CD4-positive, alpha-beta T cell (primary cell): ENCODE measurements around the gene SESN1. TPM values are rescaled to one million over a fixed set of nuclear protein-coding genes. Genes with fewer than 3 reads are reported as not detected.

ENCODE experiments used
- ATAC-seq: fragments of 200-7000 bp; cut with Tn5 transposase; one replicate; pipeline ENCODE4 v1.10.0; 2022; ENCODE audit warnings: mild to moderate bottlenecking; ENCODE audit not compliant: poor library complexity
- CTCF ChIA-PET: fragments of 350-600 bp; sonication (Branson Sonifier 250); formaldehyde crosslinking; loops from one replicate; lab custom pipeline; 2021; ENCODE audit warnings: antibody characterized with exemption, inconsistent platforms; lab: Charles Lee
- POLR2A ChIA-PET: fragments of 350-600 bp; sonication (Branson Sonifier 250); formaldehyde crosslinking; loops from one replicate; lab custom pipeline; 2021; ENCODE audit warnings: antibody characterized with exemption, inconsistent platforms; lab: Charles Lee
- DNase-seq, 14 experiments: peaks; one replicate each; pipeline ENCODE4 v3.0.0-alpha.2; 2013 to 2020; ENCODE audit warnings: mixed read lengths in 2 of 14
- H3K27ac ChIP-seq, 2 donors: one replicate each; pipeline versions ENCODE4 v1.5.1 to v1.7.0; 2013; ENCODE audit warnings: low read length in 2 of 2, low read depth in 1 of 2, mild to moderate bottlenecking in 1 of 2
- H3K27me3 ChIP-seq, 2 experiments: 1 replicate in 1 of 2; 2 replicates in 1 of 2; pipeline versions ENCODE4 v1.6.1 to v1.7.0; 2013; ENCODE audit warnings: low read length in 2 of 2, control low read depth in 1 of 2, mild to moderate bottlenecking in 1 of 2, moderate library complexity in 1 of 2; ENCODE audit not compliant: insufficient read depth in 2 of 2, control insufficient read depth in 1 of 2
- H3K36me3 ChIP-seq: one replicate; pipeline ENCODE4 v1.6.1; 2013; ENCODE audit warnings: low read length, control low read depth; ENCODE audit not compliant: insufficient read depth
- H3K4me1 ChIP-seq: one replicate; pipeline ENCODE4 v1.6.1; 2013; ENCODE audit warnings: low read length, control low read depth; ENCODE audit not compliant: insufficient read depth
- H3K4me3 ChIP-seq: one replicate; pipeline ENCODE4 v1.5.1; 2013; ENCODE audit warnings: mild to moderate bottlenecking, low read length, moderate library complexity
- H3K9me3 ChIP-seq, 2 experiments: 1 replicate in 1 of 2; 2 replicates in 1 of 2; pipeline versions ENCODE4 v1.6.1 to v1.7.0; 2013; ENCODE audit warnings: low read length in 2 of 2, mild to moderate bottlenecking in 2 of 2, control low read depth in 1 of 2, moderate library complexity in 1 of 2; ENCODE audit not compliant: control insufficient read depth in 1 of 2, insufficient read depth in 1 of 2
- H3K27ac Mint-ChIP-seq: one replicate; pipeline ENCODE4 v1.8.0; 2020; ENCODE audit warnings: mixed read lengths
- H3K27me3 Mint-ChIP-seq: one replicate; pipeline ENCODE4 v1.8.0; 2021; ENCODE audit warnings: mixed read lengths
- H3K36me3 Mint-ChIP-seq: one replicate; pipeline ENCODE4 v1.8.0; 2021; ENCODE audit warnings: low read depth, mixed read lengths
- H3K4me1 Mint-ChIP-seq: one replicate; pipeline ENCODE4 v1.8.0; 2021; ENCODE audit warnings: low read depth, mixed read lengths
- H3K4me3 Mint-ChIP-seq: one replicate; pipeline ENCODE4 v1.8.0; 2020; ENCODE audit warnings: mild to moderate bottlenecking, mixed read lengths
- H3K9me3 Mint-ChIP-seq: one replicate; pipeline ENCODE4 v1.8.0; 2020; ENCODE audit warnings: mixed read lengths
- intact Hi-C, 2 experiments: fragments of 100-400 bp; cut with DNase I in 1 of 2; cut with micrococcal nuclease in 1 of 2; formaldehyde crosslinking; loops; one replicate each; pipeline versions ENCODE4 v1.15.1 to v1.9.0; 2023 to 2025; cut with DNase I, micrococcal nuclease
- total RNA-seq, 174 experiments: library from RNA in 2 of 174; stranded (reverse) in 2 of 174; gene quantifications; one replicate each; pipeline ENCODE4 v1.2.3 and lab custom pipeline; 2021 to 2026
- TF ChIP-seq, protein P1 (sequence below): fragments of 200-600 bp; IDR thresholded peaks from one replicate; pipeline ENCODE4 v1.8.0; 2022; ENCODE audit warnings: antibody characterized with exemption, mild to moderate bottlenecking

SESN1 gene
- total RNA-seq, 2 experiments from 2014 or later, result 95.9 to 98.3 TPM

DNA sequence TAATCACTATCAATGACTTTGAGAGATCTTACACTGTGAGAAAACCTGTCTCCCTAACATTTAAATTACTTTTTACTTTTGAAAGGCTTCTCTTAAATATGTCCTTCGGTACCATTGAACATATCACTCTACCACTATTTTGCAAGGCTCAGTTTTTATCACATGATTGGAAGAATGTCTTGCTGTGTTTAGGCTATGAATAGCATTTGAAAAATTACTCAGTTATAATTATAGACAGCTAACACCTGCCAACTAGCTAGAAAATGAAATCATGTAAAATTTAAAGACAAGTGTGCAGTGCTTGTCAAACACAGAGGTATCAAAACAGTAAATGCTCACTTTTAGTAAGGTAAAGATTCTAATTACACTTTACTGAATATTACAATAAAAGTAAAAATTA lies 11.0 kb downstream of the SESN1 start:
- intact Hi-C loops, result no loop called here
- DNase-seq (no peak), ATAC-seq (no peak)
- no peaks in the 10 kb centered on the region for H3K4me1 ChIP-seq
- Mint-ChIP-seq H3K9me3 (no peaks in the 10 kb centered on the region), H3K27ac (no peak overlapping the region), H3K4me3 (no peak overlapping the region), H3K4me1 (peaks cover 14% of the 10 kb centered on the region), H3K27me3 (no peaks in the 10 kb centered on the region), H3K36me3 (no peaks in the 10 kb centered on the region)
- H3K4me3 ChIP-seq, result no peak overlapping the region
- ChIA-PET POLR2A (no interaction called here), CTCF (no interaction called here)
- no peaks in the 10 kb centered on the region for H3K27me3 ChIP-seq
- no peak overlapping the region for H3K27ac ChIP-seq
- TF ChIP-seq, protein P1, sequence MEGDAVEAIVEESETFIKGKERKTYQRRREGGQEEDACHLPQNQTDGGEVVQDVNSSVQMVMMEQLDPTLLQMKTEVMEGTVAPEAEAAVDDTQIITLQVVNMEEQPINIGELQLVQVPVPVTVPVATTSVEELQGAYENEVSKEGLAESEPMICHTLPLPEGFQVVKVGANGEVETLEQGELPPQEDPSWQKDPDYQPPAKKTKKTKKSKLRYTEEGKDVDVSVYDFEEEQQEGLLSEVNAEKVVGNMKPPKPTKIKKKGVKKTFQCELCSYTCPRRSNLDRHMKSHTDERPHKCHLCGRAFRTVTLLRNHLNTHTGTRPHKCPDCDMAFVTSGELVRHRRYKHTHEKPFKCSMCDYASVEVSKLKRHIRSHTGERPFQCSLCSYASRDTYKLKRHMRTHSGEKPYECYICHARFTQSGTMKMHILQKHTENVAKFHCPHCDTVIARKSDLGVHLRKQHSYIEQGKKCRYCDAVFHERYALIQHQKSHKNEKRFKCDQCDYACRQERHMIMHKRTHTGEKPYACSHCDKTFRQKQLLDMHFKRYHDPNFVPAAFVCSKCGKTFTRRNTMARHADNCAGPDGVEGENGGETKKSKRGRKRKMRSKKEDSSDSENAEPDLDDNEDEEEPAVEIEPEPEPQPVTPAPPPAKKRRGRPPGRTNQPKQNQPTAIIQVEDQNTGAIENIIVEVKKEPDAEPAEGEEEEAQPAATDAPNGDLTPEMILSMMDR, result no peak
- no peaks in the 10 kb centered on the region for H3K9me3 ChIP-seq
- H3K36me3 ChIP-seq, result no peaks in the 10 kb centered on the region

DNA sequence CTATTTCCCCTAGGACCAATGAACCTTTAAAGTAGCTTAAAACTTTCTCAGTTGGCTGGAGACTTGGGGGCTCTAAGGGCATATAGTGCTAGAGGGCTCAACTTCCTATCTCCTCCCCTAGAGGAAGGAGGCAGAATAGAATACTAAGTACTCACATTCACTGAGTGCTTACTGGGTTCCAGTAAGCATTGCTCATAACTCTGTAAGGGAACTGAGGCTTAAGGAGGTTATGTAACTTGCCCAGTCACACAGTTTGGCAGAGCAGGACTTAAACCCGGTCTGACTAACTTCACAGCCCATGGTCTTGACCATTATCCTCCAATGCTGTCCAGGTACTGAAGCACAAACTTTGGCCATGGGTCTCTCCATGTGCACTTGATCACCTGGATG lies 12.5 kb downstream of the SESN1 start:
- ChIA-PET POLR2A (interaction anchor here (0.6 to 1.3 kb wide), 2 partner anchors 11 to 29 kb away, joined by 3 read pairs; no protein-coding TSS in a partner anchor), CTCF (interaction anchor here (1.3 to 1.7 kb wide), 2 partner anchors 9 kb away, joined by 3 to 10 read pairs; no protein-coding TSS in a partner anchor)
- Mint-ChIP-seq H3K4me1 (peaks cover 1% of the 10 kb centered on the region), H3K27ac (no peak overlapping the region), H3K4me3 (no peak overlapping the region), H3K27me3 (no peaks in the 10 kb centered on the region), H3K36me3 (no peaks in the 10 kb centered on the region), H3K9me3 (no peaks in the 10 kb centered on the region)
- Histone ChIP-seq H3K27ac (no peak overlapping the region), H3K4me3 (no peak overlapping the region), H3K4me1 (no peaks in the 10 kb centered on the region), H3K36me3 (no peaks in the 10 kb centered on the region), H3K9me3 (no peaks in the 10 kb centered on the region), H3K27me3 (no peaks in the 10 kb centered on the region)
- TF ChIP-seq, protein P1, result no peak
- intact Hi-C loops, result no loop called here
- no peak for DNase-seq
- peak; percentile 21 for ATAC-seq

DNA sequence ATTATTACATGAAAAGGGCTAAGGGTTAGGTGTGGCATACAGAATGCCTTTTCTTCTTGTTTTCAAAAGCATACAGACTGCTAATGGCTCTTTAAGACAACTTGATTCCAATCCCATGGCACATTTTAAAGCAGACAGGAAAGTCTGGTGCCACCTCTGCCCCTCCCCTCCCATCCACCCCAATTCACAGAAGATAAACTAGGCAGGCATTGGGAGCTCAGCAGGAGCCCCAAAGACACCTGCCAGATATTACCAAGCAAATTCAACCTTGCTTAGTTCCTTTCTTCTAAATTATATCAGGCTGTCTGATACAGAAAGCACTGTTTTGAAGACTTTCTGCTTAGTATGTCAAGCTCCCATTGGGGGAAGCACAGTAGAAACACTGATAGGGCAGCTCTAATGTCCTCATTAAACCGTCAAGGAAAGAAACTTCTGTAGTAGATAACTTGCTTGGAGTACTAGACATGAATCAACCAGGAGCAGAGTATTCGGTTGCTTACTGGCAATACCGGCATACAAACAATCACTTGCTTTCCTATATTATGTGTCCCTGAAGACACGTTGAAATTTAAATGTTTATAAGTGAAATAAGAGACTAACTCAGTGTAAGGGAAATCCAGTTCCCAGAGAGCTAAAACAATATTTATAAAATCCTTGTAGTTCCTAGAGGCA lies 13.0 kb downstream of the SESN1 start:
- H3K27me3 ChIP-seq, result no peaks in the 10 kb centered on the region
- Mint-ChIP-seq H3K9me3 (no peaks in the 10 kb centered on the region), H3K36me3 (no peaks in the 10 kb centered on the region), H3K27me3 (no peaks in the 10 kb centered on the region), H3K4me3 (no peak overlapping the region), H3K27ac (no peak overlapping the region), H3K4me1 (no peaks in the 10 kb centered on the region)
- TF ChIP-seq, protein P1, result no peak
- ATAC-seq (no peak), DNase-seq (no peak)
- H3K4me3 ChIP-seq, result no peak overlapping the region
- intact Hi-C loops, result no loop called here
- POLR2A ChIA-PET, result interaction anchor here (0.6 to 1.3 kb wide), 2 partner anchors 11 to 30 kb away, joined by 3 read pairs; no protein-coding TSS in a partner anchor
- no peaks in the 10 kb centered on the region for H3K9me3 ChIP-seq
- CTCF ChIA-PET, result interaction anchor here (1.3 to 1.7 kb wide), 2 partner anchors 9 to 10 kb away, joined by 3 to 10 read pairs; no protein-coding TSS in a partner anchor
- no peaks in the 10 kb centered on the region for H3K36me3 ChIP-seq
- H3K4me1 ChIP-seq, result no peaks in the 10 kb centered on the region
- H3K27ac ChIP-seq, result no peak overlapping the region
